Common myeloid progenitor, CD34-positive (primary cell): ENCODE measurements around the gene SLC4A5.
"Not testable (repeated sequence)": the region's sequence is repeated elsewhere in the genome, so short reads cannot be mapped to it uniquely, and the experiment has no call there.

Experiments
- CTCF ChIA-PET: fragments of 350-600 bp; sonication (Branson Sonifier 250); formaldehyde crosslinking; loops from one replicate; lab custom pipeline; 2021; ENCODE audit warnings: antibody characterized with exemption; lab: Charles Lee
- POLR2A ChIA-PET: fragments of 350-600 bp; sonication (Branson Sonifier 250); formaldehyde crosslinking; loops from one replicate; lab custom pipeline; 2021; ENCODE audit warnings: antibody characterized with exemption; lab: Charles Lee
- DNase-seq, 3 donors: peaks; one replicate each; pipeline versions ENCODE4 v3.0.0 to v3.0.0-alpha.2; 2013
- H3K27ac ChIP-seq, 2 experiments: 1 replicate in 1 of 2; 2 replicates in 1 of 2; pipeline ENCODE4 v1.7.0; 2013; ENCODE audit warnings: inconsistent platforms in 2 of 2, low read length in 2 of 2, mild to moderate bottlenecking in 2 of 2, low read depth in 1 of 2, moderate library complexity in 1 of 2; ENCODE audit not compliant: severe bottlenecking in 2 of 2, insufficient read depth in 1 of 2, poor library complexity in 1 of 2
- H3K27me3 ChIP-seq, 5 experiments: replicated peaks in 2 of 5; 1 replicate in 3 of 5; 2 replicates in 2 of 5; pipeline versions ENCODE4 v1.6.1 to v1.7.0; 2013; ENCODE audit warnings: low read length in 4 of 5, mild to moderate bottlenecking in 2 of 5, moderate library complexity in 2 of 5, inconsistent platforms in 1 of 5; ENCODE audit not compliant: insufficient read depth in 5 of 5, control insufficient read depth in 4 of 5
- H3K36me3 ChIP-seq, 4 experiments: 1 replicate in 2 of 4; 2 replicates in 2 of 4; pipeline versions ENCODE4 v1.6.1 to v1.7.0; 2013; ENCODE audit warnings: low read length in 3 of 4, control low read depth in 1 of 4, mild to moderate bottlenecking in 1 of 4; ENCODE audit not compliant: control insufficient read depth in 4 of 4, insufficient read depth in 4 of 4
- H3K4me1 ChIP-seq, 4 experiments: 1 replicate in 3 of 4; 2 replicates in 1 of 4; pipeline versions ENCODE4 v1.6.1 to v1.7.1; 2013; ENCODE audit warnings: low read length in 3 of 4, mild to moderate bottlenecking in 3 of 4, control low read depth in 1 of 4, inconsistent platforms in 1 of 4, moderate library complexity in 1 of 4; ENCODE audit not compliant: control insufficient read depth in 4 of 4, insufficient read depth in 4 of 4; ENCODE audit errors: control extremely low read depth in 1 of 4
- H3K4me3 ChIP-seq, 7 experiments: 1 replicate in 4 of 7; 2 replicates in 3 of 7; pipeline versions ENCODE4 v1.5.1 to v1.7.0; 2013; ENCODE audit warnings: mild to moderate bottlenecking in 7 of 7, low read length in 6 of 7, moderate library complexity in 6 of 7, inconsistent platforms in 2 of 7, low read depth in 2 of 7, control low read depth in 1 of 7; ENCODE audit not compliant: insufficient read depth in 4 of 7, control insufficient read depth in 1 of 7; ENCODE audit errors: extremely low read depth in 1 of 7
- H3K9me3 ChIP-seq, 5 experiments: 1 replicate in 4 of 5; 2 replicates in 1 of 5; pipeline versions ENCODE4 v1.6.1 to v1.7.1; 2013; ENCODE audit warnings: low read length in 4 of 5, mild to moderate bottlenecking in 2 of 5, inconsistent platforms in 1 of 5, low read depth in 1 of 5, moderate library complexity in 1 of 5; ENCODE audit not compliant: control insufficient read depth in 4 of 5, insufficient read depth in 2 of 5; ENCODE audit errors: control extremely low read depth in 1 of 5
- WGBS: methylation state at CpG from one replicate; pipeline ENCODE4 v1.1.5; 2013; ENCODE audit not compliant: insufficient coverage; 5-methylcytosine and 5-hydroxymethylcytosine counted together

SLC4A5 gene

GRCh38 chr2:74216642-74217041 lies 126.6 kb downstream of the SLC4A5 start:
- WGBS: 100% methylated on average over 2 of the region's 2 CpGs
- Histone ChIP-seq H3K4me3 (no peak overlapping the region), H3K4me1 (no peaks in the 10 kb centered on the region), H3K36me3 (peaks cover 11 to 65% (median 40%) of the 10 kb centered on the region in 4 experiments), H3K27ac (no peak overlapping the region), H3K27me3 (no peaks in the 10 kb centered on the region), H3K9me3 (no peaks in the 10 kb centered on the region)
- POLR2A ChIA-PET: no interaction called here
- DNase-seq: no peak
- CTCF ChIA-PET: interaction anchor here (0.9 to 2.8 kb wide), 4 partner anchors 9 to 17 kb away, joined by 3 to 8 read pairs (median 5); no protein-coding TSS in a partner anchor

- DNase-seq, H3K27ac ChIP-seq, H3K27me3 ChIP-seq, POLR2A ChIA-PET, H3K4me3 ChIP-seq, H3K4me1 ChIP-seq, H3K9me3 ChIP-seq: not testable (repeated sequence)
- WGBS: 89% methylated on average over 1 of the region's 6 CpGs
- peaks cover 13 to 64% (median 39%) of the 10 kb centered on the region in 4 experiments for H3K36me3 ChIP-seq
- CTCF ChIA-PET: interaction anchor here (0.9 to 2.8 kb wide), 3 partner anchors 10 to 34 kb away, joined by 6 to 8 read pairs (median 7); no protein-coding TSS in a partner anchor
Measured at GRCh38 chr2:74215771-74216170, 127.4 kb downstream of the SLC4A5 start.

- Histone ChIP-seq H3K4me1 (no peaks in the 10 kb centered on the region), H3K36me3 (peaks cover 16 to 75% (median 45%) of the 10 kb centered on the region in 4 experiments), H3K27ac (no peak overlapping the region), H3K9me3 (no peaks in the 10 kb centered on the region), H3K27me3 (no peaks in the 10 kb centered on the region), H3K4me3 (no peak overlapping the region)
- ChIA-PET POLR2A (no interaction called here), CTCF (interaction anchor here (1.6 kb wide), 1 partner anchor 9 kb away, joined by 5 read pairs; no protein-coding TSS in a partner anchor)
- DNase-seq: no peak
- 100% methylated on average over 1 of the region's 3 CpGs for WGBS
Measured at GRCh38 chr2:74212702-74213410, 130.4 kb downstream of the SLC4A5 start.

- Histone ChIP-seq H3K27me3 (no peaks in the 10 kb centered on the region), H3K4me3 (peak overlapping the region in 3 of 7 experiments; percentile 2 to 43 (median 10)), H3K27ac (peak overlapping the region in 1 of 2 experiments; percentile 73), H3K4me1 (peaks cover 14 to 31% (median 26%) of the 10 kb centered on the region in 4 experiments), H3K9me3 (no peaks in the 10 kb centered on the region), H3K36me3 (peaks cover 14 to 55% (median 22%) of the 10 kb centered on the region in 4 experiments)
- peak; percentile 76 to 85 (median 82) for DNase-seq
- ChIA-PET POLR2A (interaction anchor here (0.6 to 1.0 kb wide), 2 partner anchors 21 to 22 kb away, joined by 3 to 6 read pairs; no protein-coding TSS in a partner anchor), CTCF (interaction anchor here (0.9 to 4.9 kb wide), 10 partner anchors 10 to 72 kb away, joined by 3 to 31 read pairs (median 3); partner anchors contain the start of genes BOLA3 and MOB1A)
- WGBS: 12% methylated on average over 5 of the region's 6 CpGs
Measured at GRCh38 chr2:74206180-74206688, 137.0 kb downstream of the SLC4A5 start.

- CTCF ChIA-PET: interaction anchor here (0.6 to 4.9 kb wide), 8 partner anchors 10 to 425 kb away, joined by 3 to 31 read pairs (median 6); partner anchors contain the start of genes BOLA3 and MOB1A
- POLR2A ChIA-PET: interaction anchor here (0.6 to 1.6 kb wide), 4 partner anchors 10 to 24 kb away, joined by 3 to 6 read pairs (median 3); no protein-coding TSS in a partner anchor
- Histone ChIP-seq H3K4me3 (peak overlapping the region in 2 of 7 experiments; percentile 42 to 43), H3K4me1 (peaks cover 14 to 38% (median 29%) of the 10 kb centered on the region in 4 experiments), H3K27ac (peak overlapping the region in 1 of 2 experiments; percentile 73), H3K36me3 (peaks cover 12 to 50% (median 20%) of the 10 kb centered on the region in 4 experiments), H3K27me3 (no peaks in the 10 kb centered on the region), H3K9me3 (no peaks in the 10 kb centered on the region)
- DNase-seq: peak; percentile 53 to 81 (median 76)
- WGBS: 18% methylated on average over 6 of the region's 6 CpGs
Measured at GRCh38 chr2:74205596-74205995, 137.6 kb downstream of the SLC4A5 start.

- ChIA-PET CTCF (interaction anchor here (0.6 to 4.9 kb wide), 6 partner anchors 15 to 424 kb away, joined by 3 to 31 read pairs (median 4); partner anchors contain the start of genes BOLA3 and MOB1A), POLR2A (interaction anchor here (0.6 to 1.6 kb wide), 4 partner anchors 10 to 27 kb away, joined by 3 to 6 read pairs (median 4); partner anchors contain the start of gene MOB1A)
- no peak overlapping the region for H3K27ac ChIP-seq
- no peaks in the 10 kb centered on the region for H3K27me3 ChIP-seq
- no peaks in the 10 kb centered on the region for H3K9me3 ChIP-seq
- DNase-seq: no peak
- peak overlapping the region in 1 of 7 experiments; percentile 10 for H3K4me3 ChIP-seq
- peaks cover 12 to 45% (median 18%) of the 10 kb centered on the region in 4 experiments for H3K36me3 ChIP-seq
- WGBS: 90% methylated on average over 2 of the region's 5 CpGs
- H3K4me1 ChIP-seq: peaks cover 14 to 42% (median 32%) of the 10 kb centered on the region in 4 experiments
Measured at GRCh38 chr2:74205113-74205512, 138.1 kb downstream of the SLC4A5 start.
